GM18511 (cell line): Measurements from ENCODE around the gene TBCCD1.
"Not testable (repeated sequence)": the region's sequence is repeated elsewhere in the genome, so short reads cannot be mapped to it uniquely, and the experiment has no call there.

Experiments
- ATAC-seq: cut with Tn5 transposase; IDR thresholded peaks from one replicate; pipeline ENCODE4 v1.9.1; 2021; ENCODE audit warnings: mild to moderate bottlenecking, moderate library complexity; ENCODE audit not compliant: unreplicated experiment

The TBCCD1 gene

DNA sequence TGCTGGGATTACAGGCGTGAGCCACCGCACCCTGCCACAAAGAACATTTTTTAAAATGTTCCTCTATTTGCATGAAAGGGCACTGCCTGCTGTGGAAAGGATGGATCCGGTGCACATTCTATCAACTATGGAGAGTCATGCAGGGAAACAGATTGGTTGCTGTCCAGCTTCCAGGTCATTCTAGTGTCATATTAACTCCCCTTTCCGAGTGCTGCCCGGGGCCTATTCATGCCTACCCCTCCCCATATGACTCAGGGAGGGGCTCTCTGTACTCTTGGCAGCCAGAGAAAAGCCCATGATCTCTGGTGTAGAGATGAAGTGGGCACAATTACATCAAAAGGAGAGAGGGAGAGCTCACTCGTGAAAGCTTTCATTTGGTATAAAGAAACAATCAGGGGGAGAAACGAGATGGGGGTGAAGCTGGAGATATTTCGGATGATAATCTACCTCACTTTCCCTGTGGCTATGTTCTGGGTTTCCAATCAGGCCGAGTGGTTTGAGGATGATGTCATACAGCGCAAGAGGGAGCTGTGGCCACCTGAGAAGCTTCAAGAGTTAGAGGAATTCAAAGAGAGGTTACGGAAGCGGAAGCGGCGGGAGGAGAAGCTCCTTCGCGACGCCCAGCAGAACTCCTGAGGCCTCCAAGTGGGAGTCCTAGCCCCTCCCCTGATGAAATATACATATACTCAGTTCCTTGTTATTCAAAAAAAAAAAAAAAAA, 29.6 kb upstream of the TBCCD1 start:
- no peak for ATAC-seq

DNA sequence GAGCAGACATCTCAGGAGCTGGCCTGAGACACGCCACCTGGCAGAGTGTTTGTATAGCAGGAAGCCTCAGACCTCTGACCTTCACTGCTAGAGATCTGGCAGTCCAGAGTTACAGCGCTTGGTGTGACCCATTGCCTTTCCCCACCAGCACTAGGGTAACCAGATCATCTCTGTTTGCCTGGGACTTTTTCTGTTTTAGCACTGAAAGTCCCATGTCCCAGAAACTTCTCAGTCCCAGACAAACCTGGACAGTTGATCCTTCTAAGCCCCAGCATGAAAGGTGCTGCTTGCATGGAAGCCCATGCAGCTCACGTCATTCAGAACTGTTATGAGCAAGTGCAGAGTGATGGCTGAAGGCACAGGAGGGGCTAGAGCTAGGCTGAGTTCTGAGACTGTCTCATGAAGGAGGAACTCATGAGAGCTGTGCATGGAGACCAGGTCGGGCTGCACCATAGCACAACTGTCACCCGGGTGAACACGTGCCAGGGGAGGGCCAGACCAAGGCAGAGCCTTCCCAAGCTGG, 27.5 kb upstream of the TBCCD1 start:
- no peak for ATAC-seq

- no peak for ATAC-seq
These were observed 26.7 kb upstream of the TBCCD1 start for GRCh38 chr3:186593862-186594261.

DNA sequence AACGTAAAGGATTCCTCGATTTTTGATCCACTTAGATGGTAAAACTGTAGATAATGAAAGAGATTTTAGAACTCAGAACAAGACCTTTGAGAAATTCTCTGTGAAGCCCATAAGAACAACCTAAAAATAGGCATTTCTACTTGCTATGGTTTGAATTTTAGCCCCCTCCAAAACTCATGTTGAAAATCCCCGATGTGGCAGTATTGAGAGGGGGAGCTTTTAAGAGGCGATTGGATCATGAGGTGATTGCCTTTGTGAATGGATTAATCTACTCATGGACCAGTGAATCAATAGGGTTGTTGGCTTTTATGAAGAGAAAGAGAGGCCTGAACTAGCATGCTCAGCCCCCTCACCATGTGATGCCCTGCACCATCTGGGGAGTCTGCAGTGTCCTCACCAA, 25.5 kb upstream of the TBCCD1 start:
- ATAC-seq, result no peak

DNA sequence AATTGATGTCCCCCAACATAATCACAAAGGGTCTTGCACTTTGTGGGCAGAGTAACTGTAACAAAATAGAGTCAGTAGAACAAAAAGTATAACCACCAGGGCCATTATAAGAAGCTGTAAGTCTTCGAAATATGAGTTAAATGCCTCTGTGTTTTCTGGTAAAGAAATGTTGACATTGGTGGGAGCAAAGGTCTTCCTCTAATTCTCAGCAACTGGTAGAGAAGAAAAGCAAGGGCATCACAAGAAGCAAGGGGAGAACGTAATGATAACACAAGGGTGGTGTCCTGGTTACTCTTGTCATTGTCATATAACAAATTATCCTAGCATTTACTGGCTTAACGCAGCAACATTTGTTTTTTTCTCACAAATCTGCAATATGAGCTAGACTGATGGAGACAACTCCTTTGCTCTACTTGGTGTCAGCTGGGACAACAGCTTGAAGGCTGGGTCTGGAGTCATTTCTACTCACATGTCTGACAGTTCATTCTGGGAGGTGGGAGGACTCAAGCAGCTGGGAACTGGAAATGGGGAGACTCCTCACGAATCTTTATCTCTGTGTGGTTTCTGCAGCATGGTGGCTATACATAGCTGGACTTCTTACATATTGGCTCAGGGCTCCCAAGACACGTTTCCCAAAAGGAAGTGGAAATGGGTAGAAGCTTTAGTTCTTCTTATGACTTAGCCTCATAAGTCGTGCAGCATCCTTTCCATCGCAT, 23.6 kb upstream of the TBCCD1 start:
- ATAC-seq, result no peak

GRCh38 chr3:186589856-186590579, 22.9 kb upstream of the TBCCD1 start:
- no peak for ATAC-seq

DNA sequence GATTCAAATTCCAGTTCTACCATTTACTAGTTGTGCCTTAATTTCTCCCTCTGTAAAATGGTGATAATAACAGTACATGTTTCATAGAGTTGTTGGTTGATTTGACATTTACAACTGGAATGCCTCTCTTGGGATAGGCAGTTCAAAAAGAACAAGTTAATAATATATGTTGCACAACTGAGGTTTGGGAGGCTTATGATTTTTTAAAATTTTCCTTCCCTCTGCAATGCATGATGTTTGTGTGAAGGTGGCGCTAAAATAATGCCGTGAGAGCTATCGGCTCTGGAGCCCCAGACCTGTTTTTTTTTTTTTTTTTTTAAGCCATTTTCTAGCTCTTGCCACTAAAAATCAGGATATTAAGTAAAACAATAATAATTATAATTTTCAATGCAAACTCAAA, 22.0 kb upstream of the TBCCD1 start:
- no peak for ATAC-seq

DNA sequence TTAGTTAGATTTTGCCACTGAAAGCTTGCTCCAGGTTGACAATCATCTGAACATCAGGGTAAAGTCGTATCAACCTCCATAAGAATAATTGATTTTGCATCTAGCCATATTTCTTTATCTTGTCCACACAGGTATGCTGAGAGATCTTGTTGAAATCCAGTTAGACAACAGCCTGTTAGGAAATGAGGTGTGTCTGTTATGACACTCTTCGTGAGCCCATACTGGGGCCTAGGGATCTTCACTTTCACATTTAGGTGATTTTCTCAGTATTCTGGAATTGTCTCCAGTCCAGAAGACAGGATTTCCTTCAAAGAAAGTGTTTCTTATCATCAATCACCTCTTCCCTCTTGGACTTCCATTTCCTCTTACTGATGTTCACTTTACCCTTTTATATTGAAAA, 21.5 kb upstream of the TBCCD1 start:
- no peak for ATAC-seq

- ATAC-seq, result no peak
These were observed 20.0 kb upstream of the TBCCD1 start for GRCh38 chr3:186587183-186587582.

DNA sequence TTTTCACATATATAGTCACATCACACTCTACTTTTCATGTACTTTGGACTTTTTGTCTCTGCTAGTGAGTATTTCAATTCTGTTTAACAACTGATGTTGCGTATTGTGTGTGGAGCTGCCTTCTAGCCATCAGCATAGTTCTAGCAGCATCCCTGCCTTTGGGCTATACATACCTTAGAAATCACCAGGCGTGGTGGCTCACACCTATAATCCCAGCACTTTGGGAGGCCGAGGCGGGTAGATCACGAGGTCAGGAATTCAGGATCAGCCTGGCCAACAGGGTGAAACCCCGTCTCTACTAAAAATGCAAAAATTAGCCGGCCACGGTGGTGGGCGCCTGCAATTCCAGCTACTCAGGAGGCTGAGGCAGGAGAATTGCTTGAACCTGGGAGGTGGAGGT, 19.1 kb upstream of the TBCCD1 start:
- ATAC-seq, result not testable (repeated sequence)

GRCh38 chr3:186583831-186584230, 16.7 kb upstream of the TBCCD1 start:
- ATAC-seq, result no peak

- ATAC-seq, result no peak
These were observed 15.4 kb upstream of the TBCCD1 start for GRCh38 chr3:186582541-186582940.

- ATAC-seq, result no peak
These were observed 13.6 kb upstream of the TBCCD1 start for GRCh38 chr3:186580785-186581184.

DNA sequence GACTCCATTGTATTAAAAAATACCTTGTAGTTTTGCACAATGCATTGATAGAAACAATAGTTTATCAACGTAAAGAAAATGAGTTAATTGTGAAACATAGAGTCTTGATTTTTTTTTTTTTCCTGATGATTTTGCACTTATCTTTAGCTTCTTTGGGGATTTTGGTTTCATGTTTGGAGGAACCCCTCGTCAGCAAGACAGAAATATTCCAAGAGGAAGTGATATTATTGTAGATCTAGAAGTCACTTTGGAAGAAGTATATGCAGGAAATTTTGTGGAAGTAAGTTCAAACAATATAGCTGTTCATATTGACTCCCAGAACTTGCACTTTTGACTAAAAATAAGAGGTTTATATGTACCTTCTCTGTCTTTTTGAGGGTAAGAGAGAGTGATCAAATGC, 10.4 kb upstream of the TBCCD1 start:
- ATAC-seq, result no peak

DNA sequence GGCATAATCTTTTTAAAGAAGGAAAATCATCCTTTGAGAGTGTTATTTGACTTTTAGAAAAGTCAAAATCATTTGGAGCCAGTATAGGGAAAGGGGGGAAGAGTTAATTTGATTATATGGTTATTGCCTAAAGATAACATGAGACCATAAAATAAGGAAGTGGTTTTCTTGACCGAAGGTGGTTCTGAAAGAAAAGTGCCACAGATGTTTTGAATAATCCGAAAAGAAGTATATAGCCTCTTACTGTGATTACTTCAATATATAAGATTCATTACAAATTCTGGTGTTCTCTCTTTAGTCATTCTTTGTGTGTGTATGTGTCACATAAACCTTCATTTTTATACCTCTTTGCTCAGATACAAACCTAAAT, 4.5 kb upstream of the TBCCD1 start:
- no peak for ATAC-seq

GRCh38 chr3:186570941-186571643, 4.0 kb upstream of the TBCCD1 start:
- no peak for ATAC-seq

GRCh38 chr3:186570096-186570940, 3.2 kb upstream of the TBCCD1 start, which contains the start of gene DNAJB11:
Gene DNAJB11 (plus strand): TSS chr3:186570720. CDS start chr3:186570898, 178 bp downstream.
- ATAC-seq, result peak; percentile 82

GRCh38 chr3:186569779-186570095, 2.6 kb upstream of the TBCCD1 start:
- ATAC-seq, result no peak

DNA sequence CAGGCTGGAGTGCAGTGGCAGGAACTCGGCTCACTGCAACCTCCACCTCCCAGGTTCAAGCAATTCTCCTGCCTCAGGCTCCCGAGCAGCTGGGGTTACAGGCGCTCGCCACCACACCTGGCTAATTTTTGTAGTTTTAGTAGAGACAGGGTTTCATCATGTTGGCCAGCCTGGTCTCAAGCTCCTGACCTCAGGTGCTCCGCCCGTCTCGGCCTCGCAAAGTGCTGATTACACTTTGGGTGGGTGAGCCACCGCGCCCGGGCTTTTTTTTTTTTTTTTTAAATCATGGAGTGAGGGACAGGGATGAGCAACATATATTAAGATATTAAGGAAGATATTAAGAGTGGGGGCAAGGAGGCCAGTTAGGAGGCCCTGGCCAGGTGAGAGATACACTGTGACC, 2.2 kb upstream of the TBCCD1 start:
- ATAC-seq, result not testable (repeated sequence)

DNA sequence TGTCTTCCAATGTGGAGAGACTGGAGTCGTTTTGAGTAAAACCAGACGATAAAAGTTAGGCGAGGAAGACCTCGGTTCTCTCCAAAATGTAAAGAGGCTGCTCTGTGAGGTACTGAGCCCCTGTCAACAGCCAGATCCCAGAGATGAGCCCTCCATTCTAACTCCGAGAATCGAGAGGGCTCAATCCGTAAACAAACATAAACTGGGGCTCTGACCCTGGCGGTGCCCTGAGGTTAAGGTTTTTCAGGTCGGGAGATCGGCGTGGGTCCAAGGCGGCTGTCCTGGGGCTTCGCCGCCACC, 417 bp downstream of the TBCCD1 start:
- ATAC-seq, result no peak
